ENCODE results near the gene TP53BP1.
"Not testable (repeated sequence)": the region's sequence is repeated elsewhere in the genome, so short reads cannot be mapped to it uniquely, and the experiment has no call there.

Gene TP53BP1

GRCh38 chr15:43492673-43493601 is at the start of gene TP53BP1:
TSS of gene TP53BP1 (minus strand) at chr15:43493156. CDS start at chr15:43493043, 113 bp downstream.
- peak; percentile 75 for DNase-seq

- DNase-seq = no peak
Observed at GRCh38 chr15:43541785-43542184, 48.8 kb upstream of the TP53BP1 start.

- DNase-seq = no peak
Observed at GRCh38 chr15:43538091-43538490, 45.1 kb upstream of the TP53BP1 start.

GRCh38 chr15:43534897-43535296 is 41.9 kb upstream of the TP53BP1 start:
- DNase-seq = no peak

GRCh38 chr15:43532826-43533225 is 39.9 kb upstream of the TP53BP1 start:
- not testable (repeated sequence) for DNase-seq

- no peak for DNase-seq
Observed at GRCh38 chr15:43531018-43531670, 38.2 kb upstream of the TP53BP1 start.

GRCh38 chr15:43529587-43530345 is 36.8 kb upstream of the TP53BP1 start:
- DNase-seq = no peak

- no peak for DNase-seq
Observed at GRCh38 chr15:43529141-43529540, 36.2 kb upstream of the TP53BP1 start.

- no peak for DNase-seq
Observed at GRCh38 chr15:43528542-43529007, 35.6 kb upstream of the TP53BP1 start.

GRCh38 chr15:43527802-43528541 is 35.0 kb upstream of the TP53BP1 start:
- DNase-seq = no peak

GRCh38 chr15:43527016-43527801 is 34.3 kb upstream of the TP53BP1 start:
- no peak for DNase-seq

- no peak for DNase-seq
Observed at GRCh38 chr15:43526261-43526930, 33.4 kb upstream of the TP53BP1 start.

GRCh38 chr15:43525131-43525530 is 32.2 kb upstream of the TP53BP1 start:
- no peak for DNase-seq

GRCh38 chr15:43524254-43524845 is 31.4 kb upstream of the TP53BP1 start:
- no peak for DNase-seq

- no peak for DNase-seq
Observed at GRCh38 chr15:43523646-43524045, 30.7 kb upstream of the TP53BP1 start.

- DNase-seq = no peak
Observed at GRCh38 chr15:43522247-43522646, 29.3 kb upstream of the TP53BP1 start.

- no peak for DNase-seq
Observed at GRCh38 chr15:43521419-43521818, 28.5 kb upstream of the TP53BP1 start.

GRCh38 chr15:43520138-43520537 is 27.2 kb upstream of the TP53BP1 start:
- DNase-seq = no peak

- DNase-seq = no peak
Observed at GRCh38 chr15:43519196-43519595, 26.2 kb upstream of the TP53BP1 start.

- DNase-seq = peak; percentile 22
Observed at GRCh38 chr15:43518197-43518761, 25.3 kb upstream of the TP53BP1 start.

All from NCI-H1436 treated with DMSO at 0.1 percent for 48 hours (cell line).